Testis (tissue), 2 donors: ENCODE measurements around the gene MYH13.

Experiments used
- POLR2A ChIP-seq: fragments of 450-650 bp; IDR thresholded peaks from one replicate; pipeline ENCODE4 v1.6.1; 2017; ENCODE audit warnings: antibody characterized with exemption, mild to moderate bottlenecking, moderate library complexity
- TF ChIP-seq, protein P1 (sequence below), 3 experiments: fragments of 450-650 bp in 2 of 3; fragments of 200-600 bp in 1 of 3; sonication (generic) in 1 of 3; IDR thresholded peaks; one replicate each; pipeline ENCODE4 v1.5.1; 2016 to 2019; ENCODE audit warnings: antibody characterized with exemption in 3 of 3, mild to moderate bottlenecking in 2 of 3, moderate library complexity in 1 of 3

DNA sequence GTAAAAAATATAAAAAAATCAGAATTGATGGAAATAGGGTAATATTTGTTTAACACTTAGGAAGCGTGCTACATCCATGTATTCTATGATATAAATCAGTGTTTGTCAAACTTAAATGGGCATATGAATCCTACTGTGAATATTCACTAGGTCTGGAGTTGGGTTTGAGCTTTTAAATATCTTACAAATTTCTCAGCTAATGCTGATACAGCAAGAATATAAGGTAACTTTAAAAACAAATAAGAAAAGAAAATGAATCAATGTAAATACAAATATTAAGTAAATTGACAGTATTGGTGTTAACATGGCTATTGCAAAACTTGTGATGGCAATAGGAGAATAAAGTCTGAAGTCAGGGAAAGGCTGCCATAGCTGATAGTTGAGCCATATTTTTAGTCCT lies 3.6 kb downstream of the MYH13 start:
- TF ChIP-seq, protein P1, sequence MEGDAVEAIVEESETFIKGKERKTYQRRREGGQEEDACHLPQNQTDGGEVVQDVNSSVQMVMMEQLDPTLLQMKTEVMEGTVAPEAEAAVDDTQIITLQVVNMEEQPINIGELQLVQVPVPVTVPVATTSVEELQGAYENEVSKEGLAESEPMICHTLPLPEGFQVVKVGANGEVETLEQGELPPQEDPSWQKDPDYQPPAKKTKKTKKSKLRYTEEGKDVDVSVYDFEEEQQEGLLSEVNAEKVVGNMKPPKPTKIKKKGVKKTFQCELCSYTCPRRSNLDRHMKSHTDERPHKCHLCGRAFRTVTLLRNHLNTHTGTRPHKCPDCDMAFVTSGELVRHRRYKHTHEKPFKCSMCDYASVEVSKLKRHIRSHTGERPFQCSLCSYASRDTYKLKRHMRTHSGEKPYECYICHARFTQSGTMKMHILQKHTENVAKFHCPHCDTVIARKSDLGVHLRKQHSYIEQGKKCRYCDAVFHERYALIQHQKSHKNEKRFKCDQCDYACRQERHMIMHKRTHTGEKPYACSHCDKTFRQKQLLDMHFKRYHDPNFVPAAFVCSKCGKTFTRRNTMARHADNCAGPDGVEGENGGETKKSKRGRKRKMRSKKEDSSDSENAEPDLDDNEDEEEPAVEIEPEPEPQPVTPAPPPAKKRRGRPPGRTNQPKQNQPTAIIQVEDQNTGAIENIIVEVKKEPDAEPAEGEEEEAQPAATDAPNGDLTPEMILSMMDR (IDR thresholded peaks at IDR 0.05) = no peak
- TF ChIP-seq POLR2A = no peak
